Measurements from ENCODE around the gene GEMIN4. TPM values are rescaled to one million over a fixed set of nuclear protein-coding genes. Genes with fewer than 3 reads are reported as not detected.

Gene GEMIN4
- total and polyA plus RNA-seq, 7 donors: 7.2 to 21.9 (median 12.6) TPM

DNA sequence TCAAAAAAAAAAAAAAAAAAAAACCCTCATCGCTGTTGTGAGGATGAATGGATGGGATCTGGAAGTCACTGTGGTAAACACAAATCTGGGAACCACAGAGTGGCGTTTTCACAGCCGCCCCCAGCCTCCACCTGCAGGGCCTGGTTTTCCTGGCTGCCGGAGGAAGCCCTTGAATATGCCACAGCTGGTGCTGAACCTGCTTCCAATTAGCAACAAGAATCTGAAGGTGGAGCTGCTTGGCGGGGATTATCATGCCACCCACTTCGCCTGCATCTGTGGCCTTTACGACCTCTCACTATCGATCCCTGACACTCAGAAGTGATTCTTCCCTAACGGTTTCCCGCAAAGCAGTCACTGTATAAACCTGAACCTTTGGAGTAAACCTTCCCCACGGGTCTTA, 46.2 kb upstream of the GEMIN4 start:
- TF ChIP-seq, protein P1, sequence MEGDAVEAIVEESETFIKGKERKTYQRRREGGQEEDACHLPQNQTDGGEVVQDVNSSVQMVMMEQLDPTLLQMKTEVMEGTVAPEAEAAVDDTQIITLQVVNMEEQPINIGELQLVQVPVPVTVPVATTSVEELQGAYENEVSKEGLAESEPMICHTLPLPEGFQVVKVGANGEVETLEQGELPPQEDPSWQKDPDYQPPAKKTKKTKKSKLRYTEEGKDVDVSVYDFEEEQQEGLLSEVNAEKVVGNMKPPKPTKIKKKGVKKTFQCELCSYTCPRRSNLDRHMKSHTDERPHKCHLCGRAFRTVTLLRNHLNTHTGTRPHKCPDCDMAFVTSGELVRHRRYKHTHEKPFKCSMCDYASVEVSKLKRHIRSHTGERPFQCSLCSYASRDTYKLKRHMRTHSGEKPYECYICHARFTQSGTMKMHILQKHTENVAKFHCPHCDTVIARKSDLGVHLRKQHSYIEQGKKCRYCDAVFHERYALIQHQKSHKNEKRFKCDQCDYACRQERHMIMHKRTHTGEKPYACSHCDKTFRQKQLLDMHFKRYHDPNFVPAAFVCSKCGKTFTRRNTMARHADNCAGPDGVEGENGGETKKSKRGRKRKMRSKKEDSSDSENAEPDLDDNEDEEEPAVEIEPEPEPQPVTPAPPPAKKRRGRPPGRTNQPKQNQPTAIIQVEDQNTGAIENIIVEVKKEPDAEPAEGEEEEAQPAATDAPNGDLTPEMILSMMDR (IDR thresholded peaks at IDR 0.05): no peak
- Histone ChIP-seq H3K9me3 (no peaks in the 10 kb centered on the region), H3K27me3 (ENCODE audit: insufficient read depth in 3 of 3, low read length in 2 of 3) (no peaks in the 10 kb centered on the region), H3K27ac (no peak overlapping the region), H3K4me3 (no peak overlapping the region), H3K36me3 (ENCODE audit: insufficient read depth in 1 of 2, low read depth in 1 of 2) (peaks cover 0 to 22% of the 10 kb centered on the region in 2 donors), H3K4me1 (peaks cover 46% of the 10 kb centered on the region)
- DNase-seq: peak in 1 of 2 donors; percentile 21
- intact Hi-C loops (cut with DNase I): loop anchor here (5.0 to 10.0 kb wide), 3 partner anchors 49 to 259 kb away; no protein-coding TSS in a partner anchor
- ATAC-seq: no peak
- 70 to 82% (median 77%) methylated on average over 11 of the region's 11 CpGs for WGBS, 3 donors

DNA sequence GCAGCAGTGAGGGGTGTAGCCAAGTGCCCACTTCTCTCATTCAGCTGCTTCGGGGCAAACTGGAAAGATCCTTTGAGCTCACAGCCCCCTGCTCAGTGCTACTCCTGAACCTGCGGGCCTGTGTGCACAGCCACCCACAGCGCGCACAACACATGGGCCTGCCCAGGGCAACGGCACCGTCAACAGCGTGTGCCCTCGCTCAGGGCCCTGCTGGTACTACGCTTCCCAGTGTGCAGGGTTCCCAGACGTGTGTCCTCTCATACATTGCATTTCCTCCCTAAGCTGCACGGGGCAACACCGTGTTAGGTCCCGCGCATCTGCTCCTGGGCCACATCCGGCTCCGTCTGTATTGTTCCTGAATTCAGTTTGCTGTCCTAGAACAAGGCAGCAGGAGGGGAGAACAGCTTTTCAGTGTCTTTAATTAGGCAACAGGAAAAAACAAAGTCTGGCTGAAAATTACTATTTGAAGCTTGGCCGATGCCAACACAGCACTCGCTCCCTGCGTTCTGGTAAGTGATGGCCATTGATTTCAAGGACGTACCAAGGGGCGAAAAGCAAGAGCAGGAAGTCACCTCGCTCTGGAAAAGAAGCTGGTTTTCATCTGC, 45.3 kb upstream of the GEMIN4 start:
- Histone ChIP-seq H3K4me1 (peaks cover 38% of the 10 kb centered on the region), H3K27ac (peak overlapping the region; percentile 23), H3K27me3 (ENCODE audit: insufficient read depth in 3 of 3, low read length in 2 of 3) (no peaks in the 10 kb centered on the region), H3K4me3 (no peak overlapping the region), H3K36me3 (ENCODE audit: insufficient read depth in 1 of 2, low read depth in 1 of 2) (peaks cover 0 to 25% of the 10 kb centered on the region in 2 donors), H3K9me3 (no peaks in the 10 kb centered on the region)
- DNase-seq (peak in 1 of 2 donors; percentile 36), ATAC-seq (no peak)
- TF ChIP-seq, protein P1 (IDR thresholded peaks at IDR 0.05): no peak
- intact Hi-C loops (cut with DNase I): loop anchor here (5.0 to 10.0 kb wide), 3 partner anchors 50 to 260 kb away; no protein-coding TSS in a partner anchor
- 76 to 86% (median 77%) methylated on average over 22 of the region's 22 CpGs for WGBS, 3 donors

DNA sequence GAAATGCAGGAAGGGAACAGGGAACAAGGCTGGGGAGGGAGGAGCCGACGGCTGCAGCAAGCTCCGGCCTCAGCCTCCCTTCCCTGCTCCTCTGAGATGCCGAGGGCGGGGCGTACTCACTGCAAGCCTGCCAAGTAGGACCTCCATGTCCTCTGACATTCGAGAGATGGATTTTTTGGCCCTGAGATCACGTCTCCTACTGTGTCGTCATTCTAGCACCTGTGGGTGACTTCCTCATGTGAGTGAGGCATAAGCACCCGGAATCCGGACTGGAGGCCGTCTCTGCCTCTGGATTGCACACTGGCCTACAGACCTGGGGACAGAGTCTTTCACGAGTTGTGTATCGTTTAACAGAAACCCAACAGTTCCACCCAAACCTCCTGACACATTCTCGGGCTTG, 44.5 kb upstream of the GEMIN4 start:
- ATAC-seq (no peak), DNase-seq (peak in 1 of 2 donors; percentile 51)
- peaks cover 0 to 32% of the 10 kb centered on the region in 2 donors for H3K36me3 ChIP-seq (ENCODE audit: insufficient read depth in 1 of 2, low read depth in 1 of 2)

DNA sequence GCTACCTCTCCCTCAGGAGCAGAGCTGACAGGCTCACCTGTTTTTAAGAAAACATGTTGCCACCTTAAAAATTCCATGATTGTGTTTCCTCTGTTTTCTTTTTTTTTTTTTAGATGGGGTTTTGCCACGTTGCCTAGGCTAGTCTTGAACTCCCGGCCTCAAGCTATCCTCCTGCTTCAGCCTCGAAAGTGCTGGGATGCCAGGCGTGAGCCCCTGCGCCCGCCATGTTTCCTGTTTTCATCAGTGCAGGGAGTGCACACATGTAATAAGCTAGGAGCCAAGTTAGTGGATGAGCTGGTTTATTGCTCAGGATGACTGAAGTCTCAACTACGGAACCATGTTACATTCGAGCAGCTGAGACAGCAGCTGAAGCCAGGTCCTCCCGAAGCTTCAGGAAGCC, 43.7 kb upstream of the GEMIN4 start:
- Histone ChIP-seq H3K36me3 (ENCODE audit: insufficient read depth in 1 of 2, low read depth in 1 of 2) (peaks cover 0 to 36% of the 10 kb centered on the region in 2 donors), H3K9me3 (no peaks in the 10 kb centered on the region), H3K27me3 (ENCODE audit: insufficient read depth in 3 of 3, low read length in 2 of 3) (no peaks in the 10 kb centered on the region), H3K27ac (peak overlapping the region; percentile 36), H3K4me1 (peaks cover 28% of the 10 kb centered on the region), H3K4me3 (peak overlapping the region; percentile 61)
- TF ChIP-seq, protein P1 (IDR thresholded peaks at IDR 0.05): no peak
- DNase-seq: peak in 1 of 2 donors; percentile 33
- intact Hi-C loops (cut with DNase I): loop anchor here (1.0 to 10.0 kb wide), 5 partner anchors 52 to 262 kb away; no protein-coding TSS in a partner anchor
- 52 to 67% (median 64%) methylated on average over 9 of the region's 9 CpGs for WGBS, 3 donors
- ATAC-seq: peak in 2 of 4 donors; percentile 9 to 15

More for the DNA sequence above, 44.5 kb upstream of the GEMIN4 start:
- intact Hi-C loops (cut with DNase I): loop anchor here (5.0 to 10.0 kb wide), 3 partner anchors 51 to 261 kb away; no protein-coding TSS in a partner anchor
- Histone ChIP-seq H3K27me3 (ENCODE audit: insufficient read depth in 3 of 3, low read length in 2 of 3) (no peaks in the 10 kb centered on the region), H3K4me3 (no peak overlapping the region), H3K9me3 (no peaks in the 10 kb centered on the region), H3K4me1 (peaks cover 30% of the 10 kb centered on the region), H3K27ac (no peak overlapping the region)
- TF ChIP-seq, protein P1 (IDR thresholded peaks at IDR 0.05): no peak
- WGBS, 3 donors: 72 to 79% (median 75%) methylated on average over 15 of the region's 15 CpGs

Measured in psoas muscle (tissue), 8 donors.